Peyer's patch (tissue), 4 donors: ENCODE measurements around the gene TLL1.

Source experiments
- POLR2A ChIP-seq, 2 donors: fragments of 450-650 bp; IDR thresholded peaks; one replicate each; pipeline ENCODE4 v1.5.1; 2017; ENCODE audit warnings: antibody characterized with exemption in 2 of 2, mild to moderate bottlenecking in 2 of 2, moderate library complexity in 2 of 2
- TF ChIP-seq, protein P1 (sequence below), 6 experiments: fragments of 450-650 bp in 4 of 6; fragments of 200-600 bp in 2 of 6; sonication (generic) in 1 of 6; IDR thresholded peaks; one replicate each; pipeline ENCODE4 v1.5.1; 2017 to 2019; ENCODE audit warnings: antibody characterized with exemption in 6 of 6, mild to moderate bottlenecking in 3 of 6, moderate library complexity in 1 of 6

DNA sequence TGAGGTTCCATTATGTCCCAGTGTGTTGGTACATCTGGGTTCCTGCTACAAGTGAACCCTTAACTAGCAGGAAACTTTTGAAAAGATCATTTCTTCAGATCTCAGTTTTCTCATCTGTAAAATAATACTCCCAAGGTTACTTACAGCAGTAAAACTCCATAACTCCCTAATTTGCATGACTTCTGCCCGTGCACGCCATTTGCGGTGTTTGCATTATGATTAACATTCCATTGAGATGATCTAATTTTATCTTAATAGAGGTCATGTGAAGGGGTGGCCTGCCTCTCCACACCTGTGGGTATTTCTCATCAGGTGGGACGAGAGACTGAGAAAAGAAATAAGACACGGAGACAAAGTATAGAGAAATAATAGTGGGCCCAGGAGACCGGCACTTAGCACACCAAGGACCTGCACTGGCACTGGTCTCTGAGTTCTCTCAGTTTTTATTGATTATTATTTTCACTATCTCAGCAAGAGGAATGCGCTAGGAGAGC lies 219.8 kb downstream of the TLL1 start:
- TF ChIP-seq, protein P1, sequence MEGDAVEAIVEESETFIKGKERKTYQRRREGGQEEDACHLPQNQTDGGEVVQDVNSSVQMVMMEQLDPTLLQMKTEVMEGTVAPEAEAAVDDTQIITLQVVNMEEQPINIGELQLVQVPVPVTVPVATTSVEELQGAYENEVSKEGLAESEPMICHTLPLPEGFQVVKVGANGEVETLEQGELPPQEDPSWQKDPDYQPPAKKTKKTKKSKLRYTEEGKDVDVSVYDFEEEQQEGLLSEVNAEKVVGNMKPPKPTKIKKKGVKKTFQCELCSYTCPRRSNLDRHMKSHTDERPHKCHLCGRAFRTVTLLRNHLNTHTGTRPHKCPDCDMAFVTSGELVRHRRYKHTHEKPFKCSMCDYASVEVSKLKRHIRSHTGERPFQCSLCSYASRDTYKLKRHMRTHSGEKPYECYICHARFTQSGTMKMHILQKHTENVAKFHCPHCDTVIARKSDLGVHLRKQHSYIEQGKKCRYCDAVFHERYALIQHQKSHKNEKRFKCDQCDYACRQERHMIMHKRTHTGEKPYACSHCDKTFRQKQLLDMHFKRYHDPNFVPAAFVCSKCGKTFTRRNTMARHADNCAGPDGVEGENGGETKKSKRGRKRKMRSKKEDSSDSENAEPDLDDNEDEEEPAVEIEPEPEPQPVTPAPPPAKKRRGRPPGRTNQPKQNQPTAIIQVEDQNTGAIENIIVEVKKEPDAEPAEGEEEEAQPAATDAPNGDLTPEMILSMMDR (IDR thresholded peaks at IDR 0.05): no peak
- TF ChIP-seq POLR2A (IDR thresholded peaks at IDR 0.05): no peak
